HG03196 (cell line): ENCODE data around the gene C5.
"Not testable (repeated sequence)": the region's sequence is repeated elsewhere in the genome, so short reads cannot be mapped to it uniquely, and the experiment has no call there.

ENCODE experiments used
- ATAC-seq: cut with Tn5 transposase; IDR thresholded peaks from one replicate; pipeline ENCODE4 v1.9.1; 2021; ENCODE audit not compliant: unreplicated experiment

C5 gene

DNA sequence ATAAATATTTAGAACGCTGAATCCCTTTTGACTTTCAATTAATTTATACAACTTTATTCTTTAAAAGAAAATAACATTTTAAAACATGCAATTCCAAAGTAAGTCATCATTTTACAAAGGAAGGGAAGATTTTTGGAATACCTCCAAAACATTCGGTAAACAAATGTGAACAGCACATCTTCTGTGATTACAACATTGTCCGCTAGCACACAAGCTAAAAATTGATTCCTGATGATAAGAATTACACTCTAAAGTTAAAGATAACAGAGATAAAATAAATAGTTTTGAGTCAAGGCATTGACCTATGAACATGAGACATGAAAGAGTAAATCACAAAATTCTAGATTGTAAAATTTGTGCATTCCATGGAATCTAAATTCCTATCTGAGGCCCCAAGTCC lies 67.2 kb downstream of the C5 start:
- ATAC-seq = no peak

GRCh38 chr9:120980951-120981350 lies 69.1 kb downstream of the C5 start:
- ATAC-seq = no peak

DNA sequence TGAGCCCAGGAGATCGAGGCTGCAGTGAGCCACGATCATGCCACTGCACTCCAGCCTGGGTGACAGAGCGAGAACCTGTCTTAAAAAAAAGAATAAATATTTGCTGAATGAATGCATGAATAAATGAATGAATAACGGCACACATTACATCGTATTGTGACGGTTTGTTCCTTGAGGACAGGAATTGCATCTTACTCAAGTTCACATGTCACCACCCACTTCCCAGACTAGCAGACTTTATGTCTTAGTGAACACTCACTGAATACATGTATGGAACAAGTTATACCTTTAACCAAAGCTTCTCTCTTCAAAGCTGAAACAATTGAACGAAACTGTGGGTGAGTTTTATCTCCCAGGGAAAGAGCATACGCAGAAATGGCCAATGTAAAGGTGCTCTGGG lies 70.3 kb downstream of the C5 start:
- no peak for ATAC-seq

- no peak for ATAC-seq
These were observed 71.1 kb downstream of the C5 start for GRCh38 chr9:120978987-120979386.

DNA sequence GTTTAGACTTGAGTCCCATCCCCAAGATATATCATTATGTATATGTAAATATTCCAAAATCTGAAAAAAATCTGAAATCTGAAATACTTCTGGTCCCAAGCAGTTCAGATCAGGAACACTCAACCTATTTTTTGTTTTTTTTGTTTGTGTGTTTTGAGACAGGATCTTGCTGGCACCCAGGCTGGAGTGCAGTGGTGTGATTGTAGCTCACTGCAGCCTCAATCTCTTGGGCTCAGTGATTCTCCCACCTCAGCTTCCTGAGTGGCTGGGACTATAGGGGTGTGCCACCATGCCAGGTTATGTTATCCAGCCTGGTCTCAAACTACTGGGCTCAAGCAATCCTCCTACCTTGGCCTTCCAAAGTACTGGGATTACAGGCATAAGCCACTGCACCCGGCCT lies 72.8 kb downstream of the C5 start:
- no peak for ATAC-seq

DNA sequence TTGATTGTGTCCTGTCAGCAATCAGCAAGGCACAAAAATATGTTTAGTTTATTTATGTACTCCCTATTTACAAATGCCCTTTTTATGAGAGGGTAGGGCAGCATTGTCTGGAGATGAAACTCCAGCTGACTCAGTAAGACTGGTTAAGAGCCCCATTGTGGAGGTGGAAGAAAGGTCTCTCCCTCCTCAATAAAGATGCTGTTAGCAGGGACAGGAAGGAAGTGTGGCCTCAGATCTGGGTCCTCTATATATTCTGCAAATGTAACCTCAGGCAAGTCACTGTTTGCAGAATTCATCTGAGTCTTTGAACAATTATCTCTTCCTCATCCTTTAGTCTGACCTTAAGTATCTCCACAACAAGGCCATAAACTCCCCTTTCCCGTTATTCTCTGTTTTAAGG lies 75.2 kb downstream of the C5 start:
- ATAC-seq = no peak

DNA sequence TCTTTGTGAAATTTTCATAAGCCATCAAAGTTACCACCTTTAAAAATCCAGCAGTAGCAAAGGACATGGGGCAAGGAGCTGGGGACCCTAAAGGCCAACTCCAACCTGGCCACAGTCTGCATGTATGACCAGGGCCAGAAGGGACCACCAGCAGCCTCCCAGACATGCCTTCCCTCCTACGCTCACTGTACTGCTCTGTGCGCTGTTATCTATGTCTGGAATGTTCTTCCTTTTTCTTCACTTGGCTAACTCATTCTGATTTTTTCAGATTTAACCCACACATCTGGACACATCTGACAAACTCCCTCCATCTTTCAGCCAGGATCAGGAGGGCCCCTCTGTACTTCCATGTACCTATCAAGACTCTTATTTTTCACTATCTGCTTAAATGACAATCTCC lies 75.9 kb downstream of the C5 start:
- ATAC-seq = no peak

DNA sequence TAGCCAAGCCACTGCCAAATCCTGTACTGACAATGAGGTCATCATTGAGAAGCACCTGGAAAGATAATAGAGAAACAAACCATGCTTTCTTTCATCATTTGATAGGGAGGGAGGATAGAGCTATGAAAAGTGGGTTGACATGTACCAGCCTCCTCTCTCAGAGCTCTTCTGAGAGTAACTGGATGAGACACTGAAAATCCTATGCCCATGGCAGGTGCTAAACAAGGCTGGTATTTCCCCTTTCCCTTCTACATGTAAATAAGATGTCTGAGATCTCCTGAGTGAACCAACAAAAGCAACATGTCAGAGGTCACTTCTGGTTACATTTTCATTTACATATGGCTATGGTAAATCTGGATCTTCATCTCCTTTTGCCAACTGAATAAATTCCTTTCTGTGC lies 78.1 kb downstream of the C5 start:
- ATAC-seq = no peak

- ATAC-seq = not testable (repeated sequence)
These were observed 78.6 kb downstream of the C5 start for GRCh38 chr9:120971471-120971870.

DNA sequence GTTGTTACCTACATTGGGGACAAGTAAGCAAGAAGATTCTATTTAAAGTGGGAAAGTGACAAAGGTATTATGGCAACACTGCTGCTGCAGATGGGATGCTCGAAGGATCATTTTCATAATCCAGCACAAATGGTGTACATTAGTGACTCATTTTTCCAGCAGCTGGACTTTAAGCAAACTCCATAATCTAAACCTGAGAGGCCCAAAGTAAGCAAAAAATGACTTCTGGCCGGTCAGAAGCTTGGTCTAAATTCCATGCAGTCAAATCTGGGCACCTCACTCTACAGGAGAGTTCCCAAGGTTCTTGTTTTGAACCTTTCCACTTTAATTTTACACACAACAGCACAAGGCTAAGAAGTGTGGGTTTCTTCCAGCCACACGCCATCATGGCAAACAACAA lies 79.8 kb downstream of the C5 start:
- ATAC-seq = no peak

DNA sequence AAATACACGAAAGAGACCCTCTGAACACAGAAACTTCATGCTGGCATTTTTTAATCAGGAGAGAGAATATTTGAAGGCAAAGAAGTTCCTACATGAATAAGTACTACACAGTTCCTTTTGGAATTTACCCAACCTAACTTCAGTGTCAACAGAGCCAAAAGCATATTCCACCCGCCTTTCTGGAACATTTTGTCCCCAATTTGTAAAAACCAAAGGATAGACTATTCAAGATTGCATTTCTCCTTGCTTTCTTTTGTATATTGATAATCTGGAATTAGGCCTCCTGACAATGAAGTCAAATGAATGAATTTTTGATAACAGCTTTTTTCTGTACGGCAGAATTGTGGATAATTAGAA lies 84.1 kb downstream of the C5 start:
- ATAC-seq = no peak

GRCh38 chr9:120965344-120966012 lies 84.6 kb downstream of the C5 start:
- ATAC-seq = no peak

- ATAC-seq = no peak
These were observed 88.1 kb downstream of the C5 start for GRCh38 chr9:120961936-120962335.

DNA sequence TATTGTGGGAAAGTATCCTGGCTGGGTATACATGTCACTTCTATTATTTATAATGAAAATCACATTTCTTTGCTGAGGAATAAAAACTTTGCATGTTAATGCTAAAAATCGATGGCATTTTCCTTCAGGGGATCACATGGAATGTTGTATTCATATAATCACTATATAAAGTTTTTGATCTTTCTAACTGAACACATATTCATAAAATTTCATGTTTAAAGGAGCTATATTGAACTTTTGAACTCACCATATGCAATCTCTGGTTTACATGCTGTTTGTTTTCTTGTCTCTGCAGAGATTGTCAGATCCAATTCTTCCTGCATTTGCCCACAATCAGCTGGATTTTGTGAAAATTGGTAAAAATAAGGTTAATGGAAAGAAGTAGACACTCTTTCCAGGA lies 90.1 kb downstream of the C5 start:
- no peak for ATAC-seq

DNA sequence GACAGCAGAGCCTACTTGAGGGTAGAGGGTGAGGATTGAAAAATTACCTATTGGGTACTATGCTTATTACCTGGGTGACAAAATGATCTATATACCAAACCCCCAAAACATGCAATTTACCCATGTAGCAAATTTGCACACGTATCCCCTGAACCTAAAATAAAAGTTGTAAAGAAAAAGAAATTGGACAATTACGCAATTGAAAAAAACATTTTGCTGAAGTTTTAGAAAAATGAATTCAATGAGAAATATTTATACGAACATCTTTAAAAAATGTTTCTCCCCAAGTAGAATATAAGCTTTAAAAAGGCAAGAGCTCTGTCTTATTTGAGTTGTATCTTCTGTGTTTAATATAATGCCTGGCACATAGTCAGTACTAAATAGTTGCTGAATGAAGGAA lies 93.2 kb downstream of the C5 start:
- no peak for ATAC-seq

- no peak for ATAC-seq
These were observed 98.0 kb downstream of the C5 start for GRCh38 chr9:120951960-120952618.

DNA sequence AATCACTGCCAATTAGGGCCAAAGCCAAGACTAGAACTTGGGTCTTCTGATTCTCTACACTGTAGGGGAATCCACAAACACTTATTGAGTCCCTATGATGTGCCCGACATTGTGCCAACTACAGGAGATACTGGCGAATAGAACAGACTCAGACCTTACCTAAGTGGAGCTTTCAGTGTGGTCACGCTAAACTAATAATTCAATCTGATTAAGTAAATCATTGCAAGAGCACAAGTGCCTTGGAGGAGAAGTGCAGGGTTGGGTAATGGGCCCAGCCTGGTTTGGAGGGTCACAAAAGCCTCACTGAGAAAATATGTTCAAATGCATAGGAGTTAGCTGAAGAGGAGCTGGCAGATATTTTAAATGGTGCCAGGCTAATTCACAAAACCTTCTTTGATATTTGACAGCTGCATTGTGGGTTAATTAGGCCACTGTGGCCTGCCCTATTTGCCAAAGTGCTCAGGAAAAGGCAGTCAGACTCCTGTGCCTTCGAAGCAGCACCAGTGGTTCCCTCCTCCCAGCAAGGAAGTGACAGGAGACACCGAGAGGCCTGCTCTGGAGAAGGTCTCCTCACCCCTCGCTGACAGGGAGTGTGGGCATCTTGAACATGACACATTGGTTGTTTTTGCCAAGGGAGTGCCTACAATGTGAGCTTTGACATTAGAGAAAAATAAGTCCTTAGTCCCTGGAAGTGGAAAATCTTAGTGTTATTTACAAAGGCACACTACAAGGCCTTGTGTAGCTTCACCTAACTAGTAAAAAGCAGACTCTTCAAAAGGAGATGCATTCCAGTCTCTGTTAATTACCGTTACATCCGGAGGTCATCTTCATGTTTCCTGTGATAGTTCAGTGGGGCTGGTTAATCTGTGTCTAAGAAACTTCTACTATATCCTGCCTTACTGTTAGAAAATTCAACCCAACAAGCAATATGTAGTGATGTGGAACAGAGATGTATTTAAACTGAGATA lies 99.4 kb downstream of the C5 start:
- no peak for ATAC-seq

GRCh38 chr9:120949290-120949689 lies 100.8 kb downstream of the C5 start:
- no peak for ATAC-seq

DNA sequence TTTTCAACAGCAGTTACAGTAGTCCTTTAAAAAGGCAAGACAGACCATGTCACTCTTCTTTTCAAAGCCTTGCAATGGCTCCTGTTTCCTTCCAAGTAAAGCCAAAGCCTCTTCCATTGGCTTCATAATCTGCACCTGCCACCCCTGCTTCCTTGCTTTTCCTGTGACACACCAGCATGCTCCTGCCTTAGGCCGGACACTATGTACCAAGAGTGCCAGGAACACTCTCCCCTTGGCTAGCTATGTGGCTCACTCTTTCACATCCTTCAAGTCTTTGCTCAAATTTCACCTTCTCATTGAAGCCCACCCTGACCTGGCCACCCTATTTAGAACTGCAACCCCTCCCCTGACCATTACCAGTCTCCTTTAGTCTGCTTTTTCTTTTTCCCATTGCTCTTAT lies 101.3 kb downstream of the C5 start:
- ATAC-seq = no peak

- ATAC-seq = no peak
These were observed 102.9 kb downstream of the C5 start for GRCh38 chr9:120947222-120947621.

DNA sequence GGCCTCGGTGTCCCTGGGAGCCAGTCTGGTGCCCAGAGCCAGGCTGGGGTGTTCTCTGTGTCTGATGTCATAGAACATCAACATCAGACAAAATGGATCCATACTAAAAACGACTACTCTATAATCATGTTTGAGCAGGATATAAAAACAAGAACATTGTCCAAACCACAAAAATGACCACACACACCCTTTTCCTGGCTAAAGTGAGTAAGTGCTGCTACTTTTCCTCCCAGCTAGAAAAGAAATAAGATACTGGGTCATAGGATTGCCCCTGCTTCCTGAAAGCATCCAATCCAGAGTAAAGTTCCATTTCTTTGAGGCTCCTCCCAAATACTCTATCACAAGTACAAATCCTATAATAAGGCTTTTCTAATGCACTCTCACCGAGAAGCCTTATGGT lies 103.8 kb downstream of the C5 start:
- no peak for ATAC-seq

GRCh38 chr9:120944948-120945347 lies 105.1 kb downstream of the C5 start:
- ATAC-seq = no peak
